Measurements from ENCODE around the gene MFSD2B. TPM values are rescaled to one million over a fixed set of nuclear protein-coding genes. Genes with fewer than 3 reads are reported as not detected.

Gene MFSD2B
- polyA plus RNA-seq, 1 donor from 2014 or later: 0.27 TPM

- Histone ChIP-seq H3K9ac (ENCODE audit: low read length) (no peak overlapping the region), H2AFZ (ENCODE audit: low read depth, low read length) (no peak overlapping the region), H3K4me2 (ENCODE audit: low read length) (no peak overlapping the region), H4K20me1 (ENCODE audit: insufficient read depth) (no peaks in the 10 kb centered on the region), H3K79me2 (replicated peaks; ENCODE audit: insufficient read depth, low read length) (no peaks in the 10 kb centered on the region), H3K36me3 (ENCODE audit: insufficient read depth, low read length) (no peaks in the 10 kb centered on the region), H3K4me3 (ENCODE audit: low read length) (no peak overlapping the region), H3K9me3 (ENCODE audit: low read length) (no peaks in the 10 kb centered on the region), H3K27ac (ENCODE audit: low read length) (no peak overlapping the region), H3K27me3 (ENCODE audit: insufficient read depth, low read depth, low read length) (no peaks in the 10 kb centered on the region), H3K9me2 (ENCODE audit: insufficient read depth, low read length) (no peaks in the 10 kb centered on the region), H3F3A (ENCODE audit: insufficient read depth, low read length, poor library complexity, severe bottlenecking) (no peaks in the 10 kb centered on the region)
- TF ChIP-seq EZH2 (IDR thresholded peaks at IDR 0.05; ENCODE audit: borderline replicate concordance, insufficient read depth, low read length, poor library complexity, severe bottlenecking) (no peak), EP300 (conservative IDR thresholded peaks at IDR 0.05; ENCODE audit: poor library complexity, severe bottlenecking) (no peak), SMC3 (conservative IDR thresholded peaks at IDR 0.05; ENCODE audit: poor library complexity) (no peak), RAD21 (conservative IDR thresholded peaks at IDR 0.05) (no peak), MXI1 (conservative IDR thresholded peaks at IDR 0.05; ENCODE audit: poor library complexity, severe bottlenecking) (no peak), REST (IDR thresholded peaks at IDR 0.05; ENCODE audit: borderline replicate concordance) (no peak), CTCF (IDR thresholded peaks at IDR 0.05; ENCODE audit: poor library complexity, severe bottlenecking) (no peak), POLR2AphosphoS5 (IDR thresholded peaks at IDR 0.05) (no peak), TAF1 (IDR thresholded peaks at IDR 0.05; ENCODE audit: low read depth) (no peak)
Observed at GRCh38 chr2:24022975-24023575, 13.2 kb downstream of the MFSD2B start.

- no peak overlapping the region for H3K4me3 ChIP-seq (ENCODE audit: low read length)
- H3K4me2 ChIP-seq (ENCODE audit: low read length): no peak overlapping the region
- H3K9me3 ChIP-seq (ENCODE audit: low read length): no peaks in the 10 kb centered on the region
- H3K36me3 ChIP-seq (ENCODE audit: insufficient read depth, low read length): no peaks in the 10 kb centered on the region
- H2AFZ ChIP-seq (ENCODE audit: low read depth, low read length): no peak overlapping the region
- no peak overlapping the region for H3K9ac ChIP-seq (ENCODE audit: low read length)
- H3K27me3 ChIP-seq (ENCODE audit: insufficient read depth, low read depth, low read length): no peaks in the 10 kb centered on the region
- no peaks in the 10 kb centered on the region for H4K20me1 ChIP-seq (ENCODE audit: insufficient read depth)
- no peaks in the 10 kb centered on the region for H3F3A ChIP-seq (ENCODE audit: insufficient read depth, low read length, poor library complexity, severe bottlenecking)
- H3K27ac ChIP-seq (ENCODE audit: low read length): no peak overlapping the region
- H3K9me2 ChIP-seq (ENCODE audit: insufficient read depth, low read length): no peaks in the 10 kb centered on the region
- no peaks in the 10 kb centered on the region for H3K79me2 ChIP-seq (replicated peaks; ENCODE audit: insufficient read depth, low read length)
- TF ChIP-seq TAF1 (IDR thresholded peaks at IDR 0.05; ENCODE audit: low read depth) (no peak), REST (IDR thresholded peaks at IDR 0.05; ENCODE audit: borderline replicate concordance) (no peak), RAD21 (conservative IDR thresholded peaks at IDR 0.05) (no peak), CTCF (IDR thresholded peaks at IDR 0.05; ENCODE audit: poor library complexity, severe bottlenecking) (no peak), EP300 (conservative IDR thresholded peaks at IDR 0.05; ENCODE audit: poor library complexity, severe bottlenecking) (no peak), SMC3 (conservative IDR thresholded peaks at IDR 0.05; ENCODE audit: poor library complexity) (no peak), EZH2 (IDR thresholded peaks at IDR 0.05; ENCODE audit: borderline replicate concordance, insufficient read depth, low read length, poor library complexity, severe bottlenecking) (no peak), POLR2AphosphoS5 (IDR thresholded peaks at IDR 0.05) (no peak)
Observed at GRCh38 chr2:24024018-24024417, 14.1 kb downstream of the MFSD2B start.
